HEK293T (cell line): ENCODE results near the gene C10orf71.

Experiments used
- ELF4 ChIP-seq: fragments of 450-650 bp; IDR thresholded peaks from 2 replicates; pipeline ENCODE4 v1.6.1; 2017; ENCODE audit warnings: antibody characterized with exemption
- FOXK2 ChIP-seq: fragments of 450-650 bp; IDR thresholded peaks from 2 replicates; pipeline ENCODE4 v1.6.1; 2016; ENCODE audit warnings: mild to moderate bottlenecking
- HDGF ChIP-seq: fragments of 450-650 bp; IDR thresholded peaks from 2 replicates; pipeline ENCODE4 v1.6.1; 2017; ENCODE audit warnings: antibody characterized with exemption, borderline replicate concordance
- L3MBTL2 ChIP-seq: fragments of 450-650 bp; conservative IDR thresholded peaks from 2 replicates; pipeline ENCODE4 v1.6.1; 2016; ENCODE audit warnings: mild to moderate bottlenecking
- PKNOX1 ChIP-seq: fragments of 450-650 bp; IDR thresholded peaks from 2 replicates; pipeline ENCODE4 v1.6.1; 2016
- SP1 ChIP-seq: fragments of 450-650 bp; IDR thresholded peaks from 2 replicates; pipeline ENCODE4 v1.6.1; 2017
- TARDBP ChIP-seq: fragments of 450-650 bp; IDR thresholded peaks from 2 replicates; pipeline ENCODE4 v1.6.1; 2016

- TF ChIP-seq L3MBTL2, result no peak
- TF ChIP-seq FOXK2, result no peak
- TF ChIP-seq TARDBP, result no peak
- TF ChIP-seq SP1, result no peak
- no peak for TF ChIP-seq ELF4
- no peak for TF ChIP-seq PKNOX1
- no peak for TF ChIP-seq HDGF
Measured at GRCh38 chr10:49310901-49311554, 12.1 kb downstream of the C10orf71 start.
